ENCODE measurements around the gene MTHFD1. TPM values are rescaled to one million over a fixed set of nuclear protein-coding genes. Genes with fewer than 3 reads are reported as not detected.

The MTHFD1 gene
- total and polyA plus RNA-seq, 2 experiments from 2014 or later: 24.4 to 29.5 TPM

DNA sequence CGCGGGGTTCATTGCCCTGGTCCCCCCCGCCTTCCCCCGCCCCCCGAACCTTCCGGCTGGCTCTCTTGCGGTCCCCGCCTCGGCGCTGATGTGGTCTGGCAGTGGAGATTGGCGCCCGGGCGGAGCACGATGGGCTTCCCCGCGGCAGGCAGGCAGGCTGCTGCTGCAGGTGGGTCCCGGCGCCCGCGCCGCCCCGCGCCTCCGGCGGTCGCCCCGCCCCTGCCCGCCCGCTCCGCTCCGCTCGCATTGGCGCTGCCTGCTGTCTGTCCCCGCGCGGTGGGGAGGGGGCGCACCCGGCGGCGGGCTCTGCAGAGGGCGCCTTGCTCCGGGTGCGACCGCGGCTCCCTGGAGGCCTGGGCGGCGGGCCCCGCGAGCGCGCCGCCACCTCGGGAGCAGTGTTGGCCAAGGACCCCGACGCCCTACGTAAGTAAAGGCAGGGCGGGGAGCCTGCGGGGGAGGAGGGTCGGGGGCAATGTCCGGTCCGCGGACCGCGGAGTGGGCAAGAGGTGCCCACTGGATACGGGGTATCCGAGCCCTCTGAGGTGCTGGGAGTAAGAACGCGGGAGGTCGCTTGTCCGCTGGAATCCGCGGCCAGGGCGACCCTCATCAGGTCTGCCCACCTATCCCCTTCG, 77.2 kb downstream of the MTHFD1 start, which contains the start of gene AKAP5:
TSS of gene AKAP5 (plus strand) at position 309 of the 632 bp plus-strand sequence. CDS start 2,896 bp downstream, outside the sequence.
- Histone ChIP-seq H3K36me3 (replicated peaks; ENCODE audit: insufficient read depth, low read depth) (no peaks in the 10 kb centered on the region), H4K20me1 (ENCODE audit: insufficient read depth, poor library complexity, severe bottlenecking) (no peaks in the 10 kb centered on the region), H3K27me3 (no peaks in the 10 kb centered on the region), H3K9me3 (ENCODE audit: low read depth) (no peaks in the 10 kb centered on the region), H3K9me2 (replicated peaks; ENCODE audit: insufficient read depth) (no peaks in the 10 kb centered on the region), H2AFZ (peak within 1 kb of the TSS; percentile 94), H3K4me2 (peak within 1 kb of the TSS; percentile 97), H3K4me1 (ENCODE audit: insufficient read depth) (peaks cover 8% of the 10 kb centered on the region), H3K4me3 (peak within 1 kb of the TSS; percentile 86), H3K79me2 (peaks cover 2% of the 10 kb centered on the region), H3K27ac (peak within 1 kb of the TSS; percentile 68)
- DNase-seq (ENCODE audit: low spot score): peak; percentile 79
- TF ChIP-seq, protein P1, sequence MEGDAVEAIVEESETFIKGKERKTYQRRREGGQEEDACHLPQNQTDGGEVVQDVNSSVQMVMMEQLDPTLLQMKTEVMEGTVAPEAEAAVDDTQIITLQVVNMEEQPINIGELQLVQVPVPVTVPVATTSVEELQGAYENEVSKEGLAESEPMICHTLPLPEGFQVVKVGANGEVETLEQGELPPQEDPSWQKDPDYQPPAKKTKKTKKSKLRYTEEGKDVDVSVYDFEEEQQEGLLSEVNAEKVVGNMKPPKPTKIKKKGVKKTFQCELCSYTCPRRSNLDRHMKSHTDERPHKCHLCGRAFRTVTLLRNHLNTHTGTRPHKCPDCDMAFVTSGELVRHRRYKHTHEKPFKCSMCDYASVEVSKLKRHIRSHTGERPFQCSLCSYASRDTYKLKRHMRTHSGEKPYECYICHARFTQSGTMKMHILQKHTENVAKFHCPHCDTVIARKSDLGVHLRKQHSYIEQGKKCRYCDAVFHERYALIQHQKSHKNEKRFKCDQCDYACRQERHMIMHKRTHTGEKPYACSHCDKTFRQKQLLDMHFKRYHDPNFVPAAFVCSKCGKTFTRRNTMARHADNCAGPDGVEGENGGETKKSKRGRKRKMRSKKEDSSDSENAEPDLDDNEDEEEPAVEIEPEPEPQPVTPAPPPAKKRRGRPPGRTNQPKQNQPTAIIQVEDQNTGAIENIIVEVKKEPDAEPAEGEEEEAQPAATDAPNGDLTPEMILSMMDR (IDR thresholded peaks at IDR 0.05; ENCODE audit: poor library complexity): no peak
- TF ChIP-seq EZH2 (IDR thresholded peaks at IDR 0.05; ENCODE audit: borderline replicate concordance): no peak
- no peak for TF ChIP-seq EZH2phosphoT487 (IDR thresholded peaks at IDR 0.05; ENCODE audit: low read depth, severe bottlenecking, unreplicated experiment)
- WGBS (ENCODE audit: low lambda C conversion rate, missing lambda C conversion rate): 1% methylated on average over 45 of the region's 74 CpGs

DNA sequence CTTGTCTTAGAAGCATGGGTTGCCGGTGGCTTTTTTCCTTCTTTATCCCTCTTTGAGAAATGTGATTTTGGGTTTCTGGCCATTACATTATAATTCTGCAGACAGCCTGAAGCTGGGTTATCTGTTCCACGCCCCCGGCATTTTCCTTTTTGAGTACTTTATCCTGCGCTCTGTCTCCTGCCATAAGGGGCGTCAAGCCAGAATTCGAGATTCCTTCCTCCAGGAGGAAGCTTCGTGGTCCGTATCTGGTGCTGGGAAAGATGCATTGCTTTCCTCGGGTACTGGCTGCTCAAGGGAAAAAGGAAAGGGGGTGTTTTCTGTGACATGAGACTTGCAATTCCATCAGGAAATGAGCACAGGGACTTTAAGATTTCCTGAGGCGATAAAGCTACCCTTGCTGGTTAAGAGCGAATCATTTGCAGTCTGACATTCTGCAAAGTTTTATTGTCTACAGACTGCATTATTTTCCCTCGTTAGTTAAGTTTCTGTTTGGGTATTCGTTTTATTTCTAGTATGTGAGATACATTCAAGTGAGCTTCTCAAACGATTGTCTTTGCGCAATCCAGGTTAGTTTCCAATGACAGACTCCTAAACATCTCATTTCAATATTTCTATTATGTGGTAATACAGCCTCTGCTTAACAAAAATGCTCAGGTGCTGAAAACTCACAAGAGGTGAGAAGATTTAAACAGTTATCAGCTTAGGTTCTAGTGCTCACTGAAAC, 77.8 kb downstream of the MTHFD1 start:
- H3K4me3 ChIP-seq: peak overlapping the region; percentile 86
- no peaks in the 10 kb centered on the region for H4K20me1 ChIP-seq (ENCODE audit: insufficient read depth, poor library complexity, severe bottlenecking)
- H3K9me3 ChIP-seq (ENCODE audit: low read depth): no peaks in the 10 kb centered on the region
- H3K4me2 ChIP-seq: peak overlapping the region; percentile 97
- H3K27ac ChIP-seq: peak overlapping the region; percentile 68
- H3K27me3 ChIP-seq: no peaks in the 10 kb centered on the region
- DNase-seq (ENCODE audit: low spot score): peak; percentile 67
- H3K79me2 ChIP-seq: peaks cover 2% of the 10 kb centered on the region
- H3K36me3 ChIP-seq (replicated peaks; ENCODE audit: insufficient read depth, low read depth): no peaks in the 10 kb centered on the region
- peaks cover 8% of the 10 kb centered on the region for H3K4me1 ChIP-seq (ENCODE audit: insufficient read depth)
- no peaks in the 10 kb centered on the region for H3K9me2 ChIP-seq (replicated peaks; ENCODE audit: insufficient read depth)
- no peak for TF ChIP-seq EZH2phosphoT487 (IDR thresholded peaks at IDR 0.05; ENCODE audit: low read depth, severe bottlenecking, unreplicated experiment)
- TF ChIP-seq EZH2 (IDR thresholded peaks at IDR 0.05; ENCODE audit: borderline replicate concordance): no peak
- TF ChIP-seq, protein P1 (IDR thresholded peaks at IDR 0.05; ENCODE audit: poor library complexity): peak; percentile 30
- WGBS (ENCODE audit: low lambda C conversion rate, missing lambda C conversion rate): 13% methylated on average over 14 of the region's 15 CpGs
- peak overlapping the region; percentile 94 for H2AFZ ChIP-seq

DNA sequence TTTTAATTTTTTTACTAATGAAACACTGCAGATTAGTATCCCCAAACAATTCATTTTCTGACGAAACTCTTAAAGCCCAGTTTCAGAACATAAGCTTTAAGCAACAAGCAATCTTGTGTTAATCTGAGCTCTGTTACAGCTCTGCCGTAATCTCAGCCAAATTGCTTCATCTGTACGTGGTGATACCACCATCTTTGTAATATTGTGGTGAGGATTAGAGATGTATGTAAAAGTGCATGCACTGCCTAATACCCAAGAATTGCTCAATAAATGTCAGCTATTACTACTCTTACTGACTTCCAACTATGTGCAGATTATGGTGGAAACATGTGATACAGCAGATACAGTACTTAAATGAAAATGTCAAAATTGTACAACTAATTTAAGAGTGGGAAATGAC, 78.9 kb downstream of the MTHFD1 start:
- Histone ChIP-seq H3K79me2 (peaks cover 2% of the 10 kb centered on the region), H3K4me2 (peak overlapping the region; percentile 97), H2AFZ (no peak overlapping the region), H3K9me3 (ENCODE audit: low read depth) (no peaks in the 10 kb centered on the region), H3K4me1 (ENCODE audit: insufficient read depth) (peaks cover 8% of the 10 kb centered on the region), H3K27me3 (no peaks in the 10 kb centered on the region), H3K36me3 (replicated peaks; ENCODE audit: insufficient read depth, low read depth) (no peaks in the 10 kb centered on the region), H3K9me2 (replicated peaks; ENCODE audit: insufficient read depth) (no peaks in the 10 kb centered on the region), H4K20me1 (ENCODE audit: insufficient read depth, poor library complexity, severe bottlenecking) (no peaks in the 10 kb centered on the region), H3K4me3 (no peak overlapping the region), H3K27ac (no peak overlapping the region)
- DNase-seq (ENCODE audit: low spot score): no peak
- TF ChIP-seq, protein P1 (IDR thresholded peaks at IDR 0.05; ENCODE audit: poor library complexity): no peak
- no peak for TF ChIP-seq EZH2 (IDR thresholded peaks at IDR 0.05; ENCODE audit: borderline replicate concordance)
- TF ChIP-seq EZH2phosphoT487 (IDR thresholded peaks at IDR 0.05; ENCODE audit: low read depth, severe bottlenecking, unreplicated experiment): no peak
- WGBS (ENCODE audit: low lambda C conversion rate, missing lambda C conversion rate): 67% methylated on average over 3 of the region's 3 CpGs
